Activated T-cell treated with anti-CD3 and anti-CD28 coated beads, Interleukin-2, amount 50 U/mL, for 72 hours (primary cell): Measurements from ENCODE around the gene DOK7. TPM values are rescaled to one million over a fixed set of nuclear protein-coding genes. Genes with fewer than 3 reads are reported as not detected.
"Not testable (repeated sequence)": the region's sequence is repeated elsewhere in the genome, so short reads cannot be mapped to it uniquely, and the experiment has no call there.

Experiments
- ATAC-seq, 2 donors: fragments of 150-1000 bp; cut with Tn5 transposase; replicated peaks in 1 of 2; 2 replicates each; pipeline ENCODE4 v1.10.0; 2021; ENCODE audit warnings: moderate library complexity in 2 of 2, mild to moderate bottlenecking in 1 of 2
- DNase-seq, 2 donors: peaks; one replicate each; pipeline ENCODE4 v3.0.0; 2021 to 2022; ENCODE audit warnings: mixed read lengths in 1 of 2
- H3K27ac Mint-ChIP-seq: one replicate; pipeline ENCODE4 v1.8.0; 2022; ENCODE audit warnings: mild to moderate bottlenecking, moderate library complexity, mixed read lengths
- H3K27me3 Mint-ChIP-seq: one replicate; pipeline ENCODE4 v1.8.0; 2022; ENCODE audit warnings: low read depth, mixed read lengths
- H3K36me3 Mint-ChIP-seq, 2 donors: one replicate each; pipeline ENCODE4 v1.8.0; 2022; ENCODE audit warnings: mixed read lengths in 2 of 2, mild to moderate bottlenecking in 1 of 2; ENCODE audit not compliant: insufficient read depth in 2 of 2
- H3K4me1 Mint-ChIP-seq: one replicate; pipeline ENCODE4 v1.8.0; 2022; ENCODE audit warnings: low read depth, mixed read lengths
- H3K4me3 Mint-ChIP-seq, 2 donors: one replicate each; pipeline ENCODE4 v1.8.0; 2022; ENCODE audit warnings: mild to moderate bottlenecking in 2 of 2, mixed read lengths in 2 of 2, moderate library complexity in 2 of 2
- H3K9me3 Mint-ChIP-seq, 2 donors: one replicate each; pipeline ENCODE4 v1.8.0; 2022; ENCODE audit warnings: mixed read lengths in 2 of 2
- total RNA-seq, 2 donors: library from RNA; stranded (reverse); gene quantifications; one replicate each; pipeline ENCODE4 v1.2.3, GENCODE V29; 2022

Gene DOK7
- total RNA-seq, 2 donors from 2014 or later = not detected

- ATAC-seq (no peak), DNase-seq (no peak)
- H3K4me1 Mint-ChIP-seq = no peaks in the 10 kb centered on the region
- no peak overlapping the region for H3K4me3 Mint-ChIP-seq
- no peaks in the 10 kb centered on the region for H3K9me3 Mint-ChIP-seq
- H3K27ac Mint-ChIP-seq = no peak overlapping the region
- no peaks in the 10 kb centered on the region for H3K36me3 Mint-ChIP-seq
- no peaks in the 10 kb centered on the region for H3K27me3 Mint-ChIP-seq
These were observed 13.3 kb upstream of the DOK7 start for GRCh38 chr4:3449574-3450534.

DNA sequence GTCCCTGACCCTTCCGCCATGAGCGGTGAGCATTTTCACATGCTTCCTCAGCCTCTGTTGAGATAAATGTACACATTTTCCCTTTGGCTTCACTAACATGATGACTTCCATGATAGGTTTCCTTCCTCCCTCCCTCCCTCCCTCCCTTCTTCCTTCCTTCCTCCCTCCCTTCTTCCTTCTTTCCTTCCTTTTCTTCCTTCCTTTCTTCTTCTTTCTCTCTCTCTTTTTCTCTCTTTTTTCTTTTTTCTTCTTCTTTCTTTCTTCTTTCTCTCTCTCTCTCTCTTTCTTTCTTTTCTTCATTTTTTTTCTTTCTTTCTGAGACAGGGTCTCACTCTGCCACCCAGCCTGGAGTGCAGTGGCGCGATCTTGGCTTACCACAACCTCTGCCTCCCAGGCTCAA is 12.5 kb upstream of the DOK7 start:
- no peak for DNase-seq
- ATAC-seq = no peak
- Mint-ChIP-seq H3K4me1 (no peaks in the 10 kb centered on the region), H3K4me3 (no peak overlapping the region), H3K36me3 (no peaks in the 10 kb centered on the region), H3K27me3 (no peaks in the 10 kb centered on the region), H3K9me3 (peaks cover 0 to 4% of the 10 kb centered on the region in 2 donors), H3K27ac (peak overlapping the region; percentile 94)

DNA sequence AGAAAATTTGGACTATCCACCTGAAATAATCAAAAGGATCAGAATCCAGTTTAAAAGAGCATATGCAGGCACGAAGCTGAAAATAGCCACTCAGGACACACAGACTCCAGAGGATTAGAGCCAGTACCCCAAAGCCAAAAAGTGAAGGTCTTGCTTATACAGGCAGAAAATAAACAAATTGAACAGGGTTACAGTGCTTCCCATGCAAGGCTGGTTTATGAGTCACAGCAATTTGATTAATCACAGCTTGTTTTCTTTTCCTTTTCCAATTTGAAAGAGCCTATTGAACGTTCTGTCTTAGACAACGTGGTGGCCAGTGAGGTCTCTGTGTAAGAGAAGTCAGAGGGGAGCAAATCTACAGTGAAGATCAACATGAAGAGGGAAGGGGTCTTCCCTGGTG is 11.2 kb upstream of the DOK7 start:
- no peaks in the 10 kb centered on the region for H3K36me3 Mint-ChIP-seq
- no peak for DNase-seq
- H3K4me1 Mint-ChIP-seq = no peaks in the 10 kb centered on the region
- peaks cover 0 to 4% of the 10 kb centered on the region in 2 donors for H3K9me3 Mint-ChIP-seq
- ATAC-seq = no peak
- no peak overlapping the region for H3K4me3 Mint-ChIP-seq
- H3K27ac Mint-ChIP-seq = no peak overlapping the region
- H3K27me3 Mint-ChIP-seq = no peaks in the 10 kb centered on the region

GRCh38 chr4:3452376-3452775 is 10.7 kb upstream of the DOK7 start:
- no peak for DNase-seq
- ATAC-seq = no peak
- Mint-ChIP-seq H3K9me3 (peaks cover 0 to 4% of the 10 kb centered on the region in 2 donors), H3K27me3 (no peaks in the 10 kb centered on the region), H3K4me1 (no peaks in the 10 kb centered on the region), H3K27ac (no peak overlapping the region), H3K36me3 (no peaks in the 10 kb centered on the region), H3K4me3 (no peak overlapping the region)

- H3K9me3 Mint-ChIP-seq = not testable (repeated sequence)
These were observed 7.5 kb upstream of the DOK7 start for GRCh38 chr4:3455596-3455995.

DNA sequence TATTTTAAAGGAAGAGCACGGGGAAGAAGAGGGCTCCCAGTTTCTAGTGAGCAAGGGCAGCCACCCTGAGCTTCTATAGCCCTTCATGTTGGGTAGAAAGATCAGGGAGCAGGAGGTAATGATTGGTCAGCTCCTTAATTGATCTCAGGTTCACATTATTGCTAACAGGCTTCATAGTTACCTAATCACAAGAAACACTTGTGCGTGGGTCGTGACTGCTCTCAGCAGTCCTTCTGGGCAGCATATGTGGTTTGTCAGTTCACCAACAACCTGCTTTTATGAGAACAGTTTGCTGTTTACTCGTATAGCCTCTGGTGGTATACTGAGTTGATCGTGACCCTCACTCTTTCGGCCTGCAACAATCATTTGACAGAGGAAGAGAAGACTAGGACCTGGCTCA is 4.7 kb upstream of the DOK7 start:
- DNase-seq = no peak
- no peak for ATAC-seq
- no peaks in the 10 kb centered on the region for H3K36me3 Mint-ChIP-seq
- H3K4me3 Mint-ChIP-seq = no peak overlapping the region
- H3K27me3 Mint-ChIP-seq = peaks cover 8% of the 10 kb centered on the region
- no peaks in the 10 kb centered on the region for H3K4me1 Mint-ChIP-seq
- peaks cover 0 to 4% of the 10 kb centered on the region in 2 donors for H3K9me3 Mint-ChIP-seq
- no peak overlapping the region for H3K27ac Mint-ChIP-seq

More at GRCh38 chr4:3455596-3455995, 7.5 kb upstream of the DOK7 start:
- H3K36me3 Mint-ChIP-seq, H3K27me3 Mint-ChIP-seq, H3K4me3 Mint-ChIP-seq, H3K4me1 Mint-ChIP-seq, DNase-seq, ATAC-seq, H3K27ac Mint-ChIP-seq: not testable (repeated sequence)

- not testable (repeated sequence) for H3K4me1 Mint-ChIP-seq, H3K36me3 Mint-ChIP-seq, H3K27ac Mint-ChIP-seq, H3K9me3 Mint-ChIP-seq, H3K4me3 Mint-ChIP-seq, ATAC-seq, DNase-seq, H3K27me3 Mint-ChIP-seq
These were observed 4.0 kb upstream of the DOK7 start for GRCh38 chr4:3459156-3459555.

GRCh38 chr4:3460926-3461325 is 2.2 kb upstream of the DOK7 start:
- no peak for ATAC-seq
- H3K4me1 Mint-ChIP-seq = no peaks in the 10 kb centered on the region
- no peaks in the 10 kb centered on the region for H3K36me3 Mint-ChIP-seq
- H3K27ac Mint-ChIP-seq = no peak overlapping the region
- no peaks in the 10 kb centered on the region for H3K9me3 Mint-ChIP-seq
- no peak overlapping the region for H3K4me3 Mint-ChIP-seq
- DNase-seq = no peak
- H3K27me3 Mint-ChIP-seq = peaks cover 14% of the 10 kb centered on the region

DNA sequence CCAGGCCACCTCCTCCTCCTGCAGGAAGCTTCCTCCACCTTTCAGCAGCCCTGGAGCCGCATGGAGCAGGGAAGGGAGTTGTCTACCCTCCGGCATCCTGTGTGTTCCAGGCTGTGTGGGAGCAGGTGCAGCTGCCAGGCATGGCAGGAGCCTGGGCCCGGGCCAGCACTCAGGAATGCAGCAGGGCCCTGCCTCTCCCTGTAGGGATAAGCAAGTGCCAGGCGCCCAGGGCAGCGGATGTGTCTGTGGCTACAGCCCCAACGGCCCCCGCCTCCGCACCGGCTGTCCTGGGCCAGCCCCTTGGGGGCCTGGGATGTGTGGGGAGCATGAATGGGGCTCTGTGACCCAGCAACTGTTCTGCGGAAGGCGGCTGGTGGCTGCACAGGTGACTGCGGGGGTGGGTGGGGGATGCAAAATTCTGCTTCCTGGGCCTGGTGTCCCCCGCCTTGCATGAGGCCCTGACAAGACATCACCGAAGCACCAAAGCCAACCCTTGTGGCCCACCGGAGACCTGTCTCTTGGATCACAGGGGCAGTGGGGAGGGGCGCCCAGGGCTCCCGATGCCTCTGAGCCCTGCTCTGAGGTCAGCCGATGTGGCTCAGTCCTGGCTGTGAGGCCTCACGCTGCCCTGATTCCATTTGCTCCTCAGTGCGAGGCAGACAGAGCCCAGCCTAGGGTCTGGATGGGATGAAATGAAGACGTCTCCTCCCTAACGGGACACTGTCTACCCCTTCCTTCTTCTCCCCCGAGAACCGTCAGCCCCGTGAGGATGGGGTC is 1.4 kb upstream of the DOK7 start:
- H3K4me3 Mint-ChIP-seq = no peak overlapping the region
- H3K27me3 Mint-ChIP-seq = peaks cover 14% of the 10 kb centered on the region
- H3K36me3 Mint-ChIP-seq = no peaks in the 10 kb centered on the region
- ATAC-seq = no peak
- H3K27ac Mint-ChIP-seq = no peak overlapping the region
- no peaks in the 10 kb centered on the region for H3K4me1 Mint-ChIP-seq
- H3K9me3 Mint-ChIP-seq = no peaks in the 10 kb centered on the region
- DNase-seq = no peak

DNA sequence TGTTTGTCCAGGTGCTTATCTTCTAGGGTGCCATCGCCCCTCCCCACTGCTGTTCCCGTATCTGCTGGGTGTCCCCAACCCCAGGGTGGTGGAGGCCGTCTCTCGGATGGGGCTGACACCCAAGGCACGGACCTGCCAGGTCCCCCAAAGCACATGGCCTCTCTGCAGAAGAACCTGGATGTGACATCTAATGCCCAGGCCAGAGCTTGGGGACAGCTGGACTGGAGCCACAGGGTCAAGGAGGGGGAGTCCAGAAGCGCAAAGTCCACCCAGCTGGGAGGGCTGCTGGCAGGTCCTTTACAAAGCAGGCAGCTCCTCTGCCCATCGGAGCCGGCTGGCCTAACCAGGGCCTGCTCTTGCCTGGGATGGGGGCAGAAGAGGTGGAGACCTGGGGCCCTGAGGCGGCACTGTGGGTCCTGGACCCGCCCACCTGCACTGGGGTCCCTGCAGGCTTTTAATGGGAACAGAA is 751 bp upstream of the DOK7 start:
- no peak for DNase-seq
- Mint-ChIP-seq H3K4me1 (no peaks in the 10 kb centered on the region), H3K27me3 (peaks cover 14% of the 10 kb centered on the region), H3K9me3 (no peaks in the 10 kb centered on the region), H3K27ac (no peak overlapping the region), H3K36me3 (no peaks in the 10 kb centered on the region), H3K4me3 (peak overlapping the region in 1 of 2 donors; percentile 62)
- no peak for ATAC-seq

DNA sequence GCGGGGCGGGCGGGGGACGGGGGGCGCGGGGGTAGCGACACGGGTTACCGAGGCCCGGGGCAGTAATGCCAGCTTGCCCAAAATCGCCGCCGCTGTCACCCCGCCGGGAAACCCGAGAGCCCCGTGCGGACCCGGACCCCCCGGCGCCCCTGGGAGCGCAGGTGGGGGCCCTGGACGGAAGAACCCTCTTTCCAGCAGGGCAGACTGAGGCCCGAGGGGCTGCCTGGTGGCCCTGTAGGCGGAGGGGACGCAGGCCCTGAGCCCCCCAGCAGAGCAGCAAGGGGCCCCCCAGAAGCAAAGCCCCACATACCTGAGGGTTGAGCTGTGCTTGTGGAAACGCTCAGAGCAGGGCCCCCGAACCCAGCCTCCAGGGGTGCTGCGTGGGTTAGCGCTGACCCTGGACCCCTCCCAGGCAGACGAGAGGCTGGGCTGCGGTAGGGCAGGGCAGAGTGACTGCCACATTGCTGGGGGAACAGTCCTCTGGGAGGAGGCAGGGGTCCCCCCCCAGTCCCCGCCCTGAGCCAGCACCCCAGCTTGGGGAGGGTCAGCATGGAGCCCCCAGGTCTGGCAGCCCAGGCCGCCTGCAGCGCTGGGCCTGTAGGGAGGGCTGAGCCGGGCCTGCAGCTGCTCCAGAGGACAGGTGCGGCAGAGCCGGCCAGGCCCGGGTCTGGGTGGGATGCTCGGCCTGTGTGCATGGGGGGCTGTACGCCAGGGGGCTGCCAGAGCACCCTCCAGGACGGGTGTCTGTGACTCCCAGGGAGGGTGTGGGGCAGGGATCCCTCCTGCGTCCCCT is 646 bp downstream of the DOK7 start:
- no peak for ATAC-seq
- no peak for DNase-seq
- Mint-ChIP-seq H3K9me3 (no peaks in the 10 kb centered on the region), H3K4me1 (no peaks in the 10 kb centered on the region), H3K27ac (no peak overlapping the region), H3K4me3 (no peak overlapping the region), H3K27me3 (peaks cover 14% of the 10 kb centered on the region), H3K36me3 (no peaks in the 10 kb centered on the region)

DNA sequence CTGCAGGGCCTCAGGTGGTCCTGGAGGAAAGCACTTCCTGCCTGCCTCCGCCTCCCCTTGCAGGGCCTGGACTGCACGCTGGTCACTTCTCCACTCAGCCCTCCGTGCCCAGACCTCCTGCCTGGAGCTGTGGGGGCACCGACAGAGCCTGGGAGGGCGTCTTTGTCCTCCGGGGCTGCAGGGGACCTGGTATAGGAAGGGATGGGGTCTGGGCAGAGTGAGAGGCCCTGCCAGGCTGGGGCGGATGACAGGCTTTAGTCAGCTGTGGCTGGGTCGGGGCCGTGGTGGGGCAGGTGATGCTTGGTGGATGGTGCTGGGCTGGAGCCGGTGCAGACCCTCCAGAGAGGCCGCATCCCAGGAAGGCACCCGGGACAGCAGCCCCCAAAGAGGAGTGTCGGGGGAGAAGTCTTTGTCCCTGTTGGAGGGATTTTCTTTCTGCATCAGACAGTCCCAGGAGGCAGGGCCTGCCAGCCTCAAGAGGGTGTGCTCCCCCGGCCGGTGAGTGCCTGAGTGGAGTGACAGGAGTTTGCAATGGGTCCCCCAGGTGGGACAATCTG is 1.3 kb downstream of the DOK7 start:
- Mint-ChIP-seq H3K4me3 (no peak overlapping the region), H3K36me3 (no peaks in the 10 kb centered on the region), H3K4me1 (no peaks in the 10 kb centered on the region), H3K27me3 (peaks cover 14% of the 10 kb centered on the region), H3K27ac (no peak overlapping the region), H3K9me3 (no peaks in the 10 kb centered on the region)
- DNase-seq = no peak
- no peak for ATAC-seq
